Esophagus muscularis mucosa (tissue), 4 donors: ENCODE results near the gene TSPAN11. TPM values are rescaled to one million over a fixed set of nuclear protein-coding genes. Genes with fewer than 3 reads are reported as not detected.

Experiments
- DNase-seq: peaks from one replicate; pipeline ENCODE4 v3.0.0-alpha.2; 2017; ENCODE audit errors: extremely low spot score
- H3K27ac ChIP-seq, 4 donors: fragments of 200-600 bp; sonication (generic); replicated peaks in 1 of 4; 1 replicate in 3 of 4; 2 replicates in 1 of 4; pipeline ENCODE4 v1.5.1; 2016 to 2019; ENCODE audit warnings: mild to moderate bottlenecking in 1 of 4
- H3K27me3 ChIP-seq, 4 donors: fragments of 200-600 bp; sonication (generic); one replicate each; pipeline versions ENCODE4 v1.5.1 to v1.6.0; 2016 to 2019
- H3K36me3 ChIP-seq, 4 donors: fragments of 200-600 bp; sonication (generic); one replicate each; pipeline ENCODE4 v1.5.1; 2016 to 2019
- H3K4me1 ChIP-seq, 4 donors: fragments of 200-600 bp; sonication (generic); one replicate each; pipeline ENCODE4 v1.5.1; 2016 to 2019
- H3K4me3 ChIP-seq, 4 donors: fragments of 200-600 bp; sonication (generic); 1 replicate in 2 of 4; 2 replicates in 2 of 4; pipeline ENCODE4 v1.5.1; 2016 to 2019; ENCODE audit warnings: mild to moderate bottlenecking in 4 of 4, moderate library complexity in 1 of 4
- H3K9me3 ChIP-seq, 4 donors: fragments of 200-600 bp; sonication (generic); 1 replicate in 3 of 4; 2 replicates in 1 of 4; pipeline ENCODE4 v1.5.1; 2016 to 2019
- CTCF ChIP-seq, 3 experiments: fragments of 200-600 bp in 2 of 3; fragments of 450-650 bp in 1 of 3; sonication (generic) in 2 of 3; IDR thresholded peaks; one replicate each; pipeline ENCODE4 v1.5.1; 2017 to 2019; ENCODE audit warnings: antibody characterized with exemption in 3 of 3, mild to moderate bottlenecking in 2 of 3, moderate library complexity in 1 of 3
- EP300 ChIP-seq: sonication (generic); formaldehyde crosslinking; IDR thresholded peaks from one replicate; pipeline ENCODE4 v1.6.1; 2017; ENCODE audit warnings: antibody characterized with exemption
- POLR2A ChIP-seq: fragments of 450-650 bp; IDR thresholded peaks from one replicate; pipeline ENCODE4 v1.6.1; 2017; ENCODE audit warnings: antibody characterized with exemption, moderate library complexity, mild to moderate bottlenecking, low read depth
- POLR2AphosphoS5 ChIP-seq, 2 donors: sonication (generic); formaldehyde crosslinking; IDR thresholded peaks; one replicate each; pipeline ENCODE4 v1.6.1; 2017; ENCODE audit warnings: antibody characterized with exemption in 2 of 2
- WGBS: methylation state at CpG from one replicate; pipeline ENCODE4 v1.1.5; 2018; 5-methylcytosine and 5-hydroxymethylcytosine counted together
- intact Hi-C: fragments of 100-400 bp; cut with DNase I; formaldehyde crosslinking; loops from one replicate; pipeline ENCODE4 v1.15.1; 2023
- total RNA-seq, 4 donors: library from RNA; depleted of rRNA; stranded (reverse); fragments of >200 nt; gene quantifications; one replicate each; pipeline versions ENCODE4 v1.1.0 to v1.2.1, GENCODE V29; 2016

TSPAN11 gene
- total RNA-seq, 4 donors from 2014 or later: 5.8 to 20.9 (median 12.7) TPM

- no peak for TF ChIP-seq CTCF (IDR thresholded peaks at IDR 0.05)
- intact Hi-C loops: no loop called here
- DNase-seq: no peak
These were observed 49.0 kb downstream of the TSPAN11 start for GRCh38 chr12:30975581-30975980.

GRCh38 chr12:30976206-30976605, 49.7 kb downstream of the TSPAN11 start:
- Histone ChIP-seq H3K4me1 (peaks cover 0 to 16% (median 6%) of the 10 kb centered on the region in 4 donors), H3K36me3 (no peaks in the 10 kb centered on the region), H3K27me3 (peaks cover 0 to 39% (median 0%) of the 10 kb centered on the region in 4 donors), H3K4me3 (no peak overlapping the region), H3K27ac (no peak overlapping the region), H3K9me3 (no peaks in the 10 kb centered on the region)
- 71% methylated on average over 7 of the region's 7 CpGs for WGBS
- intact Hi-C loops: no loop called here
- TF ChIP-seq POLR2A (no peak), POLR2AphosphoS5 (IDR thresholded peaks at IDR 0.05) (no peak), EP300 (no peak), CTCF (IDR thresholded peaks at IDR 0.05) (no peak)
- no peak for DNase-seq

More at GRCh38 chr12:30975581-30975980, 49.0 kb downstream of the TSPAN11 start:
- Histone ChIP-seq H3K27me3 (peaks cover 0 to 42% (median 0%) of the 10 kb centered on the region in 4 donors), H3K27ac (no peak overlapping the region), H3K4me3 (no peak overlapping the region), H3K36me3 (no peaks in the 10 kb centered on the region), H3K4me1 (peaks cover 6 to 22% (median 12%) of the 10 kb centered on the region in 4 donors), H3K9me3 (no peaks in the 10 kb centered on the region)
- 83% methylated on average over 5 of the region's 6 CpGs for WGBS

- Histone ChIP-seq H3K36me3 (no peaks in the 10 kb centered on the region), H3K4me3 (no peak overlapping the region), H3K9me3 (no peaks in the 10 kb centered on the region), H3K27me3 (peaks cover 0 to 36% (median 0%) of the 10 kb centered on the region in 4 donors), H3K4me1 (peaks cover 0 to 14% (median 5%) of the 10 kb centered on the region in 4 donors), H3K27ac (no peak overlapping the region)
- TF ChIP-seq CTCF (IDR thresholded peaks at IDR 0.05) (no peak), POLR2A (no peak), POLR2AphosphoS5 (IDR thresholded peaks at IDR 0.05) (no peak), EP300 (no peak)
- intact Hi-C loops: no loop called here
- WGBS: 90% methylated on average over 11 of the region's 11 CpGs
- DNase-seq: no peak
These were observed 50.6 kb downstream of the TSPAN11 start for GRCh38 chr12:30977124-30977523.

DNA sequence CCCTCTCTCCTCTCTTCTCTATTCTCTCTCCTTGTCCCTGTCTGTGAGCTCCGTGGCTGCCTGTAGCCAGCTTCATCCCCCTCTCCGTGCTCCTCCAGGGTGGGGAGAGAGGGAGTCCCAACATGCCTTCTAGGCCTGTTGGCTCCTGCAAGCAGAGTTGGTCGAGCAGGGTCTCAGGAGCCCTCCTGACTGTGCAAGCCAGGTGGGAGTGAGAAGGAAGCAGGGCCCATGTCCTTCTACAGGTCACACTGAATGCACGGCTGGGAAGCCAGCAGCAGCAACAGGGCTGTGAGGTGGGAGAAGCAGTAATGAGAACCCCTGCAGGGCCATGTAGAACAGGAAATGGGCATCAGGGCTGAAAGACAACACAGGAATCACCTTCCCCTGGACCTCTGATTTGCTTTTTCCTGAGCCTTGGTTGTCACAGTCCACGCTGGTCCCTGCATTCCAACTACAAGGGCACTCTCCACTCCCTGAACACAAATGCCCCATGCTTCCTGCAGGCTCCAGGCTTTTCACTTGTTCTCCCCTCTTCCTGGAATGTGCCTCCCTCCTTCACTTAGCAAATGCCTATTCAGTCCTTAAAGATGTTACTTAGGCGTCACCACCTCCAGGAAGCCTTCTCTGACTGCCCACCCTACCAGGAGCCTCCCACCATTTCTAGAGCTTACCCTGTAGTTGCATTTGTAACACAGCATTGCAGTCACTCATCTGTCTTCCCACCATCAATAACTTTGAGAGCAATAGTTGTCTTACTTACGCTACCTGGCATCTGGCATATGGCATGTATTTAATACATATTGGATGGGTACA, 51.2 kb downstream of the TSPAN11 start:
- Histone ChIP-seq H3K4me3 (no peak overlapping the region), H3K9me3 (no peaks in the 10 kb centered on the region), H3K36me3 (no peaks in the 10 kb centered on the region), H3K4me1 (peaks cover 0 to 14% (median 5%) of the 10 kb centered on the region in 4 donors), H3K27me3 (peaks cover 0 to 36% (median 0%) of the 10 kb centered on the region in 4 donors), H3K27ac (no peak overlapping the region)
- intact Hi-C loops: no loop called here
- TF ChIP-seq POLR2A: no peak
- no peak for TF ChIP-seq CTCF (IDR thresholded peaks at IDR 0.05)
- TF ChIP-seq EP300: no peak
- no peak for TF ChIP-seq POLR2AphosphoS5 (IDR thresholded peaks at IDR 0.05)
- WGBS: 93% methylated on average over 7 of the region's 7 CpGs
- DNase-seq: no peak
